IMR-90 (cell line): Measurements from ENCODE around the gene LIG1. TPM values are rescaled to one million over a fixed set of nuclear protein-coding genes. Genes with fewer than 3 reads are reported as not detected.

Experiments used
- ATAC-seq: fragments of 200-7000 bp; cut with Tn5 transposase; 2 replicates; pipeline ENCODE4 v1.9.1; 2020; ENCODE audit warnings: low read depth, mild to moderate bottlenecking, moderate library complexity
- BruUV-seq: library from RNA; stranded (reverse); fragments of 400-500 nt; replicated peaks from 2 replicates; lab custom pipeline; 2021; lab: Mats Ljungman, UMichigan
- CTCF ChIA-PET: fragments of 300-600 bp; formaldehyde crosslinking; extraction: SDS; loops from one replicate; lab custom pipeline; 2021; ENCODE audit warnings: antibody characterized with exemption; lab: Yijun Ruan, JAX
- POLR2A ChIA-PET: fragments of 300-600 bp; sonication (Branson Sonifier 250); formaldehyde crosslinking; loops from one replicate; lab custom pipeline; 2022; ENCODE audit warnings: antibody characterized with exemption; ENCODE audit not compliant: unreplicated experiment; lab: Charles Lee
- DNase-seq: peaks from one replicate; pipeline ENCODE4 v3.0.0; 2013
- H2AFZ ChIP-seq: replicated peaks from 2 replicates; pipeline ENCODE3; 2013; ENCODE audit warnings: low read length, mild to moderate bottlenecking; ENCODE audit not compliant: poor library complexity
- H2AK5ac ChIP-seq: 2 replicates; pipeline ENCODE4 v1.6.1; 2013; ENCODE audit warnings: low read depth, low read length, inconsistent platforms
- H2AK9ac ChIP-seq: replicated peaks from 2 replicates; pipeline ENCODE3; 2013; ENCODE audit warnings: mild to moderate bottlenecking, low read depth, low read length, moderate library complexity; ENCODE audit not compliant: poor library complexity
- H2BK120ac ChIP-seq: 2 replicates; pipeline ENCODE4 v1.6.1; 2013; ENCODE audit warnings: low read depth, low read length, inconsistent platforms
- H2BK15ac ChIP-seq: 3 replicates; pipeline ENCODE4 v1.6.1; 2013; ENCODE audit warnings: low read depth, low read length, inconsistent platforms
- H2BK20ac ChIP-seq: 2 replicates; pipeline ENCODE4 v1.6.1; 2013; ENCODE audit warnings: low read depth, mild to moderate bottlenecking, inconsistent platforms, low read length, moderate library complexity
- H2BK5ac ChIP-seq: 2 replicates; pipeline ENCODE4 v1.6.1; 2013; ENCODE audit warnings: mild to moderate bottlenecking, low read depth, low read length, inconsistent platforms; ENCODE audit not compliant: poor library complexity, severe bottlenecking
- H3K14ac ChIP-seq: replicated peaks from 2 replicates; pipeline ENCODE4 v1.6.1; 2013; ENCODE audit warnings: low read depth, low read length, inconsistent platforms
- H3K18ac ChIP-seq: 2 replicates; pipeline ENCODE4 v1.6.1; 2013; ENCODE audit warnings: low read depth, low read length, control low read depth
- H3K23ac ChIP-seq: 2 replicates; pipeline ENCODE4 v1.6.1; 2013; ENCODE audit warnings: low read depth, low read length, inconsistent platforms
- H3K27ac ChIP-seq: 2 replicates; pipeline ENCODE4 v1.5.1; 2013; ENCODE audit warnings: mild to moderate bottlenecking, control low read depth, low read length; ENCODE audit not compliant: insufficient read depth
- H3K27me3 ChIP-seq: 2 replicates; pipeline ENCODE4 v1.6.1; 2013; ENCODE audit warnings: low read length; ENCODE audit not compliant: control insufficient read depth, insufficient read depth
- H3K36me3 ChIP-seq: 2 replicates; pipeline ENCODE4 v1.6.1; 2013; ENCODE audit warnings: low read length, mixed read lengths; ENCODE audit not compliant: control insufficient read depth, insufficient read depth
- H3K4ac ChIP-seq: 2 replicates; pipeline ENCODE4 v1.6.1; 2013; ENCODE audit warnings: low read depth, low read length, inconsistent platforms
- H3K4me1 ChIP-seq: 2 replicates; pipeline ENCODE4 v1.6.1; 2013; ENCODE audit warnings: low read length, mixed read lengths; ENCODE audit not compliant: control insufficient read depth, insufficient read depth
- H3K4me2 ChIP-seq: 2 replicates; pipeline ENCODE4 v1.6.1; 2013; ENCODE audit warnings: low read depth, mild to moderate bottlenecking, control low read depth, low read length, moderate library complexity
- H3K4me3 ChIP-seq: 2 replicates; pipeline ENCODE4 v1.5.1; 2013; ENCODE audit warnings: low read depth, mild to moderate bottlenecking, control low read depth, low read length, moderate library complexity; ENCODE audit not compliant: insufficient read depth
- H3K56ac ChIP-seq: 2 replicates; pipeline ENCODE4 v1.6.1; 2013; ENCODE audit warnings: low read length, inconsistent platforms; ENCODE audit not compliant: insufficient read depth; ENCODE audit errors: extremely low read depth
- H3K79me1 ChIP-seq, 2 experiments: 2 replicates each; pipeline ENCODE4 v1.6.1; 2013; ENCODE audit warnings: low read length in 2 of 2, inconsistent platforms in 1 of 2, low read depth in 1 of 2
- H3K9ac ChIP-seq: 2 replicates; pipeline ENCODE4 v1.6.1; 2013; ENCODE audit warnings: low read depth, low read length, control low read depth
- H3K9me1 ChIP-seq: 2 replicates; pipeline ENCODE4 v1.6.1; 2013; ENCODE audit warnings: low read length, inconsistent platforms; ENCODE audit not compliant: insufficient read depth
- H3K9me3 ChIP-seq: 2 replicates; pipeline ENCODE4 v1.6.1; 2013; ENCODE audit warnings: low read length; ENCODE audit not compliant: control insufficient read depth, insufficient read depth
- H4K20me1 ChIP-seq: 2 replicates; pipeline ENCODE4 v1.6.1; 2013; ENCODE audit warnings: low read length, inconsistent platforms; ENCODE audit not compliant: insufficient read depth
- H4K5ac ChIP-seq: 2 replicates; pipeline ENCODE4 v1.6.1; 2013; ENCODE audit warnings: mild to moderate bottlenecking, low read depth, low read length, control low read depth
- H4K8ac ChIP-seq, 2 experiments: 2 replicates each; pipeline ENCODE4 v1.6.1; 2013; ENCODE audit warnings: low read depth in 2 of 2, low read length in 2 of 2, control low read depth in 1 of 2, inconsistent platforms in 1 of 2
- H4K91ac ChIP-seq: 2 replicates; pipeline ENCODE4 v1.6.1; 2013; ENCODE audit warnings: low read depth, low read length, inconsistent platforms; ENCODE audit not compliant: insufficient read depth
- BHLHE40 ChIP-seq: fragments of 150-350 bp; IDR thresholded peaks from 2 replicates; pipeline ENCODE4 v1.6.1; 2016; ENCODE audit warnings: mild to moderate bottlenecking, low read depth, low read length
- CTCF ChIP-seq: conservative IDR thresholded peaks from 2 replicates; pipeline ENCODE4 v1.5.1; 2012; ENCODE audit warnings: mild to moderate bottlenecking, low read depth, low read length, improper control_type of control experiment
- MAZ ChIP-seq: IDR thresholded peaks from 2 replicates; pipeline ENCODE4 v1.6.1; 2012; ENCODE audit warnings: low read depth, mild to moderate bottlenecking, low read length, improper control_type of control experiment, moderate library complexity, borderline replicate concordance
- POLR2A ChIP-seq: IDR thresholded peaks from 2 replicates; pipeline ENCODE4 v1.6.1; 2012; ENCODE audit warnings: mild to moderate bottlenecking, low read depth, low read length
- SMC3 ChIP-seq: fragments of 150-350 bp; IDR thresholded peaks from 2 replicates; pipeline ENCODE4 v1.6.1; 2016; ENCODE audit warnings: low read depth, mild to moderate bottlenecking, antibody characterized with exemption, low read length, moderate library complexity
- WGBS, 2 experiments: methylation state at CpG; one replicate each; pipeline versions ENCODE4 v1.1.5 to v1.1.7; 2013; ENCODE audit warnings: missing lambda C conversion rate in 2 of 2; ENCODE audit not compliant: insufficient read length in 1 of 2; ENCODE audit errors: extremely low coverage in 2 of 2; 5-methylcytosine and 5-hydroxymethylcytosine counted together
- dilution Hi-C: fragments of 300-500 bp; cut with HindIII; formaldehyde crosslinking; loops from one replicate; pipeline ENCODE4 v1.14.3; 2018; ENCODE audit warnings: low sequenced_read_pairs; ENCODE audit not compliant: unreplicated experiment
- in situ Hi-C: fragments of 300-500 bp; cut with MboI; formaldehyde crosslinking; loops from 3 replicates; pipeline ENCODE4 v1.14.3; 2019; ENCODE audit warnings: low sequenced_read_pairs, inconsistent platforms, mixed read lengths
- intact Hi-C: fragments of 100-400 bp; cut with micrococcal nuclease; formaldehyde crosslinking; loops from 2 replicates; pipeline ENCODE4 v1.10.0; 2022
- polyA plus RNA-seq, 3 experiments: library from polyadenylated mRNA; depleted of rRNA; stranded (reverse); fragments of >200 nt; gene quantifications; 2 replicates each; pipeline ENCODE4 v1.2.3, GENCODE V29; 2012; ENCODE audit warnings: low replicate concordance in 1 of 3
- total RNA-seq: library from RNA; depleted of rRNA; stranded (reverse); fragments of >200 nt; gene quantifications from 2 replicates; pipeline ENCODE4 v1.2.3, GENCODE V29; 2012
- TF ChIP-seq, protein P1 (sequence below): fragments of 150-350 bp; IDR thresholded peaks from 2 replicates; pipeline ENCODE4 v1.6.1; 2016; ENCODE audit warnings: low read depth, mild to moderate bottlenecking, low read length, moderate library complexity, borderline replicate concordance

Gene LIG1
- total and polyA plus RNA-seq, 2 of the 4 experiments (the other 2 are of a cell fraction): 24.9 to 34.0 TPM

- H3K23ac ChIP-seq: no peak overlapping the region
- no peak overlapping the region for H3K4ac ChIP-seq
- no peak for TF ChIP-seq SMC3
- TF ChIP-seq BHLHE40: no peak
- TF ChIP-seq, protein P1, sequence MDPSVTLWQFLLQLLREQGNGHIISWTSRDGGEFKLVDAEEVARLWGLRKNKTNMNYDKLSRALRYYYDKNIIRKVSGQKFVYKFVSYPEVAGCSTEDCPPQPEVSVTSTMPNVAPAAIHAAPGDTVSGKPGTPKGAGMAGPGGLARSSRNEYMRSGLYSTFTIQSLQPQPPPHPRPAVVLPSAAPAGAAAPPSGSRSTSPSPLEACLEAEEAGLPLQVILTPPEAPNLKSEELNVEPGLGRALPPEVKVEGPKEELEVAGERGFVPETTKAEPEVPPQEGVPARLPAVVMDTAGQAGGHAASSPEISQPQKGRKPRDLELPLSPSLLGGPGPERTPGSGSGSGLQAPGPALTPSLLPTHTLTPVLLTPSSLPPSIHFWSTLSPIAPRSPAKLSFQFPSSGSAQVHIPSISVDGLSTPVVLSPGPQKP: no peak
- no peak for TF ChIP-seq MAZ
- TF ChIP-seq POLR2A: no peak
- no peak for TF ChIP-seq CTCF
- no TSS peak for BruUV-seq
- H2BK5ac ChIP-seq: no peak overlapping the region
- no peak overlapping the region for H4K91ac ChIP-seq
- ChIA-PET POLR2A (no interaction called here), CTCF (no interaction called here)
- DNase-seq (no peak), ATAC-seq (no peak)
- H3K27me3 ChIP-seq: no peaks in the 10 kb centered on the region
- intact Hi-C loops: no loop called here
- H4K20me1 ChIP-seq: no peaks in the 10 kb centered on the region
- H3K9me3 ChIP-seq: no peaks in the 10 kb centered on the region
- H3K27ac ChIP-seq: no peak overlapping the region
- H3K4me3 ChIP-seq: no peak overlapping the region
- H3K56ac ChIP-seq: no peak overlapping the region
- H3K18ac ChIP-seq: no peak overlapping the region
- WGBS, 2 experiments: no CpG with 5 or more reads among the region's 10 CpGs
- in situ Hi-C loops: no loop called here
- peaks cover 19% of the 10 kb centered on the region for H3K36me3 ChIP-seq
- dilution Hi-C loops: no loop called here
- H2BK20ac ChIP-seq: no peak overlapping the region
- no peak overlapping the region for H2BK120ac ChIP-seq
- no peak overlapping the region for H3K14ac ChIP-seq
- no peak overlapping the region for H2BK15ac ChIP-seq
- H4K8ac ChIP-seq: no peak overlapping the region
- peaks cover 2% of the 10 kb centered on the region for H3K4me1 ChIP-seq
- H3K9ac ChIP-seq: no peak overlapping the region
- H3K4me2 ChIP-seq: no peak overlapping the region
- H2AFZ ChIP-seq: no peak overlapping the region
- H4K5ac ChIP-seq: no peak overlapping the region
- H2AK5ac ChIP-seq: no peak overlapping the region
- H2AK9ac ChIP-seq: no peak overlapping the region
- H3K79me1 ChIP-seq: peaks cover 14 to 35% of the 10 kb centered on the region in 2 experiments
- H3K9me1 ChIP-seq: no peaks in the 10 kb centered on the region; the same call in 1 of the 2 replicates
Observed at GRCh38 chr19:48175578-48175977, 5.4 kb upstream of the LIG1 start.
